K562 (cell line): ENCODE results near the gene IMPACT.

ENCODE experiments used
- GATAD2B ChIP-seq: fragments of 450-650 bp; IDR thresholded peaks from 2 replicates; pipeline ENCODE4 v1.6.1; 2017; ENCODE audit warnings: mild to moderate bottlenecking, borderline replicate concordance
- NBN ChIP-seq: fragments of 450-650 bp; IDR thresholded peaks from 2 replicates; pipeline ENCODE4 v1.6.1; 2016; ENCODE audit warnings: low read depth, mild to moderate bottlenecking
- NFATC3 ChIP-seq: fragments of 450-650 bp; IDR thresholded peaks from 2 replicates; pipeline ENCODE4 v1.6.1; 2017; ENCODE audit warnings: mild to moderate bottlenecking
- RAD21 ChIP-seq, 2 experiments: fragments of 250-450 bp in 1 of 2; fragments of 450-650 bp in 1 of 2; sonication (Bioruptor Pico) in 1 of 2; formaldehyde crosslinking in 1 of 2; IDR thresholded peaks in 1 of 2; conservative IDR thresholded peaks in 1 of 2; 2 replicates each; pipeline versions ENCODE4 v1.4.0 to v1.8.0; 2020 to 2022; ENCODE audit warnings: mild to moderate bottlenecking in 2 of 2, moderate library complexity in 1 of 2
- TCF7L2 ChIP-seq: fragments of 150-350 bp; IDR thresholded peaks from 2 replicates; pipeline ENCODE4 v1.6.1; 2016; ENCODE audit warnings: low read depth, mild to moderate bottlenecking, low read length, moderate library complexity

- TF ChIP-seq TCF7L2 (no peak), RAD21 (CRISPR knock-in tag; conservative IDR thresholded peaks at IDR 0.05 in 1 of 2, IDR thresholded peaks at IDR 0.05 in 1 of 2) (no peak), GATAD2B (no peak), NFATC3 (no peak), NBN (no peak)
Measured at GRCh38 chr18:24466771-24467170, 40.3 kb downstream of the IMPACT start.
